Stimulated activated CD4-positive, alpha-beta T cell treated with anti-CD3 and anti-CD28 coated beads, Interleukin-1b, Interleukin-23, amount 100 ng/mL, for 1 hour (primary cell): Measurements from ENCODE around the gene DIPK1B.
A peak's percentile ranks its signal among the peaks of the same experiment; 100 is the strongest.
"Not testable (repeated sequence)": the region's sequence is repeated elsewhere in the genome, so short reads cannot be mapped to it uniquely, and the experiment has no call there.

Source experiments
- DNase-seq, 2 donors: peaks; one replicate each; pipeline ENCODE4 v3.0.0-alpha.2; 2020; ENCODE audit warnings: low read depth in 2 of 2

DIPK1B gene

DNA sequence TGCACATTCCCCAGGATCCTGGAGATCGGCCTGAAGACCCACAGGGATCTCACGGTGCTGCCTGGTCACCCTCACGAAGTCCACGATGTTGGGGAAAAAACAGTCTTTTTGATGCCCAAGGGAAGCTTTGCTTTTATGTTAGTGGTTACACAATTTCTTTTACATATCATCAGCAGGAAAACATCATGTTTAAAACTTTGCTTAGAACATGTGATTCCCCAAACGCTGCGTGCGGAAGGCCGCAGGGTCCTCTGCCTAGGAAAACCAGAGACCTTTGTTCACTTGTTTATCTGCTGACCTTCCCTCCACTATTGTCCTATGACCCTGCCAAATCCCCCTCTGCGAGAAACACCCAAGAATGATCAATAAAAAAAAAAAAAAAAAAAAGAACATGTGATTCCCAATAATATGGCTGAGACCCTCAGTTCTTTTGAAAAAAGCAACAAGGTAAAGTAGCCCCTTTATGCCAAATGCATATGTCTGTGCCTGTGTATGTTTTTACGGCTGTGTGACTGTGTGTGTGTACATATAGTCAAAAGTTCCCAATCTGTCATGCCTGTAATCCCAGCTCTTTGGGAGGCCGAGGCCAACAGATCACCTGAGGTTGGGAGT, 13.6 kb upstream of the DIPK1B start:
- no peak for DNase-seq

DNA sequence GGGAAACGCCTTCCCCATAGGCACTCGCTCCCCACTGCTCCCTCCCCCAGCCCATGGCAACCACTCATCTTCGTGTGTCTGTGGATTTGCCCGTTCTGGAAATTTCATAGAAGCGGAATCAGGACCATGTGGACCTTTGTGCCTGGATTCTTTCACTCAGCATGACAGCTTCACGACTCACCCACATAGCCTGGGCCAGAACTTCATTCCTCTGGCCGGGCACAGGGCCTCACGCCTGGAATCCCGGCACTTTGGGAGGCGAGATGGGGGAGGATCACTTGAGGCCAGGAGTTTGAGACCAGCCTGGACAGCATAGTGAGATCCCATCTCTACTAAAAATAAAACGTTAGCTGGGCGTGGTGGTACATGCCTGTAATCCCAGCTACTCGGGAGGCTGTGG, 12.1 kb upstream of the DIPK1B start:
- DNase-seq: no peak

DNA sequence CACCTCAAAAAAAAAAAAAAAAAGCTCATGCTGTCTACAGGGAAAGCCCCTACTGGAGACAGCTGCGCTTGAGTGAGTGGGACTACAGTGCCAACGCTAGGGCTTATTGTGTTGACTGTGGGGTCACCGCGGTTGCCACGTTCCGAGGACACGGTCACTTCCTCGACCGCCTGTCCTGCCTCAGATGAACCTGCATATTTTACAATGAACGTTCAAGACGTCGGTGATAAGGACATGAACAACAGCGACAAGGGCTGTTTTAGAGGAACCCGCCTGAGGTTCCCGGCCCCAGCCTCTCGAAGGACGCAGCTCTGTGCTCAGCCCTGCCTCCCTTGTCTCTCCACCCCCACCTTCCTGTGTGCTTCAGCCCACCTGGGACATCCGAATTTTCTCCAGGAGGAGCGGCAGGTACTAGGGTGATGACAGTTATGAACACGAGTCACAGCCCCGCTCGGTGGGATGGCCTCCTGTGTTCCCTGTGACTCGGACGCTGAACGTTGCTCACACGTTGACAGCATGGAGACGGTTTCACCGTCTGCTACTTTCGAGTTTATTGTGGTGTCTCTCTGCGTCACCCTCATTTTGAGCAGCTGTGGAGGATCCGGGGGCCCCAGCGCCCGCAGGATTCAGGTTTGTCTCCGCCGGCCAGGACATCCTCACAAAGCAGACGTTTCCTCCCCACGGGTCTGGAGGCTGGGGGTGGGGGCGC, 11.3 kb upstream of the DIPK1B start:
- peak in 1 of 2 donors; percentile 40 for DNase-seq

DNA sequence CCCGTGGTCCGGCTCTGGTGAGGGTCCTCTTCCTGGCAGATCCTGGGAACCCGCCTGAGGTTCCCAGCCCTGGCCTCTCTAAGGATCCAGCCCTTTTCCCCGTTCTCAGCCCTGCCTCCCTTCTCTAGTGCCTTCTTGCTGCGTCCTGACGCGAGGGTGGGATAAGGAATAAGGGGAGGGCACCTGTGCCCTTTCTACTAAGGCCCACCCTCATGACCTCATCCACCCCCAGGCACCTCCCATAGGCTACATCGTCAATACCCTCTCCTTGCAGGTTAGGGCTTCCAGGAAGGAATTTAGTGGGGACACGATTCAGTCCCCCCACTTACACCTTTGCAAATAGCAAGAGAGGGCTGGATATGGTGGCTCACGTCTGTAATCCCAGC, 10.7 kb upstream of the DIPK1B start:
- no peak for DNase-seq

DNA sequence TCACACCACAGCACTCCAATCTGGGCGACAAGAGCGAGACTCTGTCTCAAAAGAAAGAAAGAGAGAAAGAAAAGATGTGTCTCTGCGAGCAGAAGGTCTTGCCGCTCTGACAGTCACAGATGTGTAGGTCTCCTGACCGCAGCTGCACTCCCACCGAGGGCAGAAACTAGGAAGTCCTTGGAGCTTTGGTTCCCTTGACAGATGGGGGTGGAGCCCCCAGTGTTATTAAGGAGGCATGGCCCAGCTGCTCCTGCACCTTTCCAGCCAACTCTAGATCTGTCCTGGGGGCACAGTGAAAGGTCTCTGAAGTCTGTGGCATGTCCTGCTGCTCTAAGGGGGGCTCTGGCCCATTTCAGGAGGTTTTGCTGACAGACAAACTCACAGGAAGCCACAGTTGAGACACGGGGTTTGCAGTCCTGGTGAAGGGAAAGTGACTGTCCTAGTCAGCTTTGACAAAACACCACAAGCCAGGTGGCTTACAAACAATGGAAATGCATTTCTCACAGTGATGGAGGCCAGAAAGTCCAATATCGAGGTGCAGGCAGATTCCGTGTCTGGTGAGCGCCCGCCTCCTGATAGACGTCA, 9.0 kb upstream of the DIPK1B start:
- DNase-seq: no peak

DNA sequence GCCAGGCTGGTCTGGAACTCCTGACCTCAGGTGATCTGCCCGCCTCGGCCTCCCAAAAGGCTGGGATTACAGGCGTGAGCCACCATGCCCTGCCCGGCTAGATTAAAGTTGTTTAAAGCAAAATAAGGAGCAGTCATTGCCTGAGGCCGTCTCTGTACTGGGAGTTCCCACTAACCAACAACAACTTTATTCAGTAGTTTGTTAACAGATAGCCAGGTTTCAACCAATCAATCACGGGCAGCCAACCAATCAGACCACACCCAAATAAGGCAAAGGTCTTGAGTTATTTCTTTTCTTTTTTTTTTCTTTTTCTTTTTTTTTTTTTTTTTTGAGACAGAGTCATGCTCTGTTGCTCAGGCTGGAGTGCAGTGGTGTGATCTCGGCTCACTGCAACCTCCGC, 7.6 kb upstream of the DIPK1B start:
- DNase-seq: not testable (repeated sequence)

DNA sequence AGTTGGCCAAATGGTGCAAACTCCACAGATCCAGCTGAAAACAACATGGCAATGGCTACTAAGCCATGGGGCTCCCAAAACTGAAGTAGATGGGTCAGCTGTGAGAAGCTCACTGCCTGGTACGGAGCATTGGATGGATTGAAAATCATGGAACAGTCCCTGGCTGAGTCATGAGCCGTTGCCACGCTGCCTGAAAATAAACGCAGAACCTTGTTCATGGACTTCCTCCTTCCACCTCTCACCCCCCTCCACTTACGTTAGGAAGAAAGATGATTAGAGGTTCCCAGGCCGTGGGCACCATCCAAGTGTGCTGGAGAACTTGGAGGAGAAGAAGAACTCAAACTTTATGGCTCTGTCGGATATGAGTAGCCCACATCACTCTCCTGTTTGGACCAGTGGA, 6.8 kb upstream of the DIPK1B start:
- no peak for DNase-seq

DNA sequence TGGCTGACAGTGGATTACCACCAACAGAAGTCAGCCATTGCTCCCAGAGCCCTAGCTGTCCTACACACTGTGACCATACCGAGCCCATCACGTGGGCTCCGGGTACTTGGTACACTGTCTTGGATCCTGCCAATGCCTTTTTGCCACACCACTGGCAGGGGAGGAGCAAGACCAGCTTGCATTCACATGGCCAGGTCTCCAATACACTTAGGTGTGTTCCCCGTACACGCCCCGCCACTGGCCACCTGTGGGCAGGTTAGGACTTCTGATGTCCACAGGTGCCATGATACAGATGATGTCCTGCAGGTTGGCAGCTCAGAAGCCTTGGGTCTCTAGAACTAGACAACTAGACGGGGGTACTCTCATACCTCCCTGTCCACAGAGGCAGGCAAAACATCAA, 5.4 kb upstream of the DIPK1B start:
- DNase-seq: no peak

DNA sequence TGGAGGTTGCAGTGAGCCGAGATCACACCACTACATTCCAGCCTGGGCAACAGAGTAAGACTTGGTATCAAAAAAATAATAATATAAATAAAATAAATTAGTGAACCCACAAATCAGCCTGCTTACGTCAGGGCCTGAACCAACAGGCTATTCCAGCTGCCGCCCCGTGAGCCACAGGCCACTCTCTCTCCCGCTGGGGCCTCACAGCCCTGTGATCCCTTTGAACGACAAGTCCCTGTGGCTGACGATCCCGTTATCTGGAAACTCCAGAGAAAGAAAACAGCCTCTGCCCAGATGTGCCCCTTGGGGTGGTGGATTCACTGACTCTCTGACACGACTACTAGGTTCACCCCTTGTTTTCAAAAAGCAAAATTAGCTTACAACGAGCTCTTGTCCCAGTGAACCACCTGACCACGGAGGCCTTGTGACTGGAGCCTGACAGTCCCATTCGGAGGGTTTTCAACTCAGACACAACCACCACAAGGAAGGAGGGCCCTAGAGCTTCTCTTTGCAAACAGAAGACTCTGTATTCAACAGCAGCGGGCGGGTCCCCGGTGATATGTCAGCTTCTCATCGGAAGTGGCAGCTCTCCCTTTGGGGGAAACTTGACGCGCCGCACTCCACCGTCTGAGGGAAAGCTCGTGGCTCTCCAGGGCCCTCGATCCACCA, 4.4 kb upstream of the DIPK1B start:
- no peak for DNase-seq

DNA sequence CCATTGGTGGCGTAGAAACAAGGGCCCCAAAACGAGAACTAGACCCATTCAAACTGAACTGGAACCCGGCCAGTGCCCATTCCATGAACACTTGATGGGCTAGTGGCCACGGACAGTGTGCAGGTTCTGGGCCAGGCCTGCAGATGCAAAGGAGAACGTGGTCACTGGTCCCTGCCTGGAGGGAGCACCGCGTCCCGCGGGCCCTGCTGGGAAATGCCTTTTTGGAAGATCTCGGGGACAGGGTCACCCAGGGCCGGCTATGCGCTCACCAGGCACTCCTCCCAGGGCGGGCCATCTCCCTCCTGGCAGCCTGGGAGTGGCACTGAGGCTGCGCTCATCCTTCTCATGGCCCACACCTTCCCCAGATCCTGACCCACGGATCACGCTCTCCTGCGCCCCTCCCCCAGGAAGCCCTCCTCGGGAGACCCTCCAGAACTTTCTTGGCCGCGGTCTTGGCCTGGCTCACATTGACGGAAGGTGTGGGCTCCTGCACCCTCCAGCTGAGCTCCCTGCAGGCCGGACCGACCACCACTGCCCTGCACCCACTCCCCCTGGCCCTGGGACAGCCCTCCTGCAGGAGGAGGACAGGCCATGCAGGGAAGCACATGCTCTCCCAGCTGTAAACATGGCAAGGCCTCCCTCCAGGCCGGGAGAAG, 2.8 kb upstream of the DIPK1B start:
- no peak for DNase-seq

DNA sequence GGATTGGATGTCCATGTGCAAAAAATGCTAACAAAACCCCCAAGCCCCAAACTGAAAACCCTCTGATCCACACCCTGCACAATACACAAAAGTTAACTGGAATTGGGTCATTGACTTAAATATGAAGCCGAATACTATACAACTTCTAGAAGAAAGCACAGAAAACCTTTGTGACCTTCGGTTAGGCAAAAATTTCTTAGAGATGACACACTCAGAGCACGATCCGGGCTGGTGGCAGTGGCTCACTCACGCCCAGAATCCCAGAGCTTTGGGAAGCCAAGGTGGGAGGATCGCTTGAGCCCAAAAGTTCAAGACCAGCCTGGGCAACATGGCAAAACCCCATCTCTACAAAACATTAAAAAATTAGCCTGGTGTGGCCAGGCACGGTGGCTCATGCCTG, 1.8 kb upstream of the DIPK1B start:
- DNase-seq: no peak

DNA sequence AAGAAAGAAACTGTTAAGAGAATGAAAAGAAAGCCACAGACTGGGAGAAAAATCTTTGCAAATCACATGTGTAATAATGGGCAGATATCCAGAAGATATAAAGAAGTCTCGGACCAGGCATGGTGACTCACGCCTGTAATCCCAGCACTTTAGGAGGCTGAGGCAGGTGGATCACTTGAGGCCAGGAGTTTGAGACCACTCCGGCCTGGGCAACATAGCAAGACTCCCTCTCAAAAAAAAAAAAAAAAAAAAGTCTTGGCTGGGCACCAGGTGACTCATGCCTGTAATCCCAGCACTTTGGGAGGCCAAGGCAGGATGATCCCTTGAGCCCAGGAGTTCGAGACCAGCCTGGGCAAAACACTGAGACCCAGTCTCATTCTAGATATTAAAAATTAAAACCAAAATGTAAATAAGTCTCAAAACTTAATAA, 1.1 kb upstream of the DIPK1B start:
- DNase-seq: not testable (repeated sequence)

DNA sequence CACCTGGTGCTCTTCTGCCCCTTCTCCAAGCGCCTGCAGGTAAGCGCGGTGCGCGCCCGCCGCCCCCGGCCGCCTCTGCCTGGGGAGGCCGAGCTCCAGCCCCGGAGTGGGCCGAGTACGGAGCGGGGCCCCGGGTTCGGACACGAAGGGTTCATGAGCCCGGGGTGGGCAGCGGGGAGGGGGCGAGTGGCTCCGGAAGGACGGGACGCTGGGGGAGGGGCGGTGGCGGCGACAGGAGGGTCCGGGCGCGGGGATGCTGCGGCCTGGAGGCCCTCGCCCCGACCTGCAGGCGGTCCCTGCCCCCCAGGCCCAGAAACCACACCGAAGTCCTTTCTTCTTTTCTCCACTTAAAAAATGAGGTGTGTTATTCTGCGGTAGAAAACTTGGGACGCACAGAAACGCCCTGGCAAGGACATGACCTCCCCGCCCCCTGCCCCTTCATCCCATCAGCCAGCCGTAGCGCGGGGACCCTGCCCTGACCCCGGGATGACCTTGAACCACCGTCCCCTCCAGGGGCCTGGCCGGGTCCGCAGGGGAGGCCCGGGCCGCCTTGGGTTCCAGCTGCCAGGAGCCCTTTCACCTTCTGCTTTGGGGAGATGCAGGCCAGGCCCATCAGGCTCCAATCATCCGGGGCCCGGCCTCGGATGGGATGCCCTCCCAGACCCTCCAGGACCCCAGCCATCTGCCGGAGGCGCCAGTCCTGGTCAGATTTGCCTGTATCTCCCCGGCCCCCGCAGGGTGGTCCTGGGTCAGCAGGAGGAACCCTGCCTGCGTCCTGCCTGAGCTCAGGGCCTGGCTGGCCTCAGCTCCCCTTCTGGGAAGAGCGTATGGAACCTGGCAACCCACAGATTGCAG, 545 bp downstream of the DIPK1B start:
- no peak for DNase-seq

DNA sequence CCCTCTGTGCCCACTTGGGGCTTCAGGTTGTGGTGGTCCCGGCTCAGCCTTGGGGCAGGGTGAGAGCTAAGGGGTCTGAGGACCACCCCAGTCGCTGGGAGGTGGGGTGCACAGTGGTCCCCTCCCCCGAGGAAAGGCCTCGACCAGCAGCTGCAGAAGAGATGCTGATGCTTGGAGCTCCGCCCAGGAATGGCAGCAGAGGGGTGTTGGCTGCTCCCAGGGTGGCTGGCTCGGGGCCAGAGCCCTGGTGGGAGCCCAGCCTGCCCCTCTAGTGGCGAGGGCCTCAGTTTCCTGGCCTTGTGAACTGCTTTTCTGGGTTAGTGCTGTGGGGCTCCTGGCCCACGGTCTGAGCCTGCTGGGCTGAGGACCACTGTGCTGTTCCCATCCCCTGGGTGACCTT, 1.2 kb downstream of the DIPK1B start:
- DNase-seq: no peak

DNA sequence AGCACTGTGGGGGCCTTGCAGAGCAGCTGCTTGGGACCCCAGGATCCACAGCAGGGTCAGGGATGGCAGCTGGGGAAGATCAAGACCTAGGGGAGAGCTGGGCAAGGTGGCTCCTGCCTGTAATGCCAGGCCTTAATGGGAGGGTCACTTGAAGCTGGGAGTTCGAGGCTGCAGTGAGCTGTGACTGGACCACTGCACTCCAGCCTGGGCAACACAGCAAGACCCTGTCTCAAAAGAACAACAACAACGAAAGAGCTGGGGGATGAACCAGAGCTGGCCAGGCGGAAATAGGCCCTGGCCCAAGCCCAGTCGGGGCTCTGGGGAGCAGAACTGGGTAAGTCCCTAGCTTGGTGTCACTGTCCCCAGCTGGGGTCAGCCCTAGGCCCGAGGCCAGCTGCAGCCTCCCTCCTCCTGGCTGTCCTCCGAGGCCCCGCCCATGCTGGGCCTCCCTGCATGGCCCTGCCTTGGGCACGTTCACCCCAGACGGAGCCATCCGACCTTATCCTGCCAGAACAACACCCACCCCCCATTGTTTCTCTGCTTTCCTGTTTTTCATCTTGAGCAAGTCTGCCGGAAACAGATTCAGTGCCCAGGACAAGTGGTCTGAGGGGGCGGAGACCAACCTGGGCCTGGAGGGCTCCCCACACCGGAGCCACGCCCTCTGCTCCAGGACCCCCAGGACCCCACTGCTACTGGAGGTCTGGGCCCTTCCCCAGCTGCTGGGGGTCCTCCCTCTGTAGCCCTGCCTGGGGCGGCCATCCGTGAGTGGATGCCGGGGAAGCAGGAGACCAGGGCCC, 1.9 kb downstream of the DIPK1B start:
- no peak for DNase-seq

DNA sequence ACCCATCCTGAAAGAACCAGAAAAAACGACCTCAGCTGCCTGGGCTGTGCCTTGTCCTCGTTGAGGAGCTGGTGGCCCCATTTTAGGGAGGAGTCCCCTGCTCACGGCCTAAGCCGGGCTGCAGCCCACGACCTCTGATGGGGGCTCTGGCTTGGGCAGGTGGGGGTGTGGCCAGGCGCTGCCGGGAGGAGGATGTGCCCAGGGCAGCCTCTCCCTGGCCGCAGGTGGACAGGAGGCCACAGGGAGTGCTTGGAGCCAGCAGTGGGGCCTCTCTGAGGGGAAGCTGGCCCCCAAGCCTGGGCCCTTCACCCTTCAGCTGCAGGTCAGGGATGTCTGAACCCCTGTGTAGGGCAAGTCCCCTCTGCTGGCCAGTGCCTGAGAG, 2.5 kb downstream of the DIPK1B start:
- DNase-seq: no peak

DNA sequence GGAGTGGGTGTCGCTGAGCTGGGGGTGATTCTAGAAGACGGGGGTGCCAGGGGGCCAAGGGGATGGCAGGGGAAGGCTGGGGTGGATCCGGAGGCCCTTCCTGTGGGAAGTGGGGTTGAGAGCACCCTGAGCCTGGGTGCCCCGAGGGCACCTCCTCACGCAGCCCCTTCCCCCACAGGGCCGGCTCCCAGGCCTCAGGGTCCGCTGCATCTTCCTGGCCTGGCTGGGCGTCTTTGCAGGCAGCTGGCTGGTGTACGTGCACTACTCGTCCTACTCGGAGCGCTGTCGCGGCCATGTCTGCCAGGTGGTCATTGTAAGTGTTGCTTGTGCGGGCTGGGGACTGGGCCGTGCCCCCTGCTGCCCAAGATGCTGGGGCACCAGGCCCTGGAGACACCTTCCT, 5.0 kb downstream of the DIPK1B start:
- no peak for DNase-seq

DNA sequence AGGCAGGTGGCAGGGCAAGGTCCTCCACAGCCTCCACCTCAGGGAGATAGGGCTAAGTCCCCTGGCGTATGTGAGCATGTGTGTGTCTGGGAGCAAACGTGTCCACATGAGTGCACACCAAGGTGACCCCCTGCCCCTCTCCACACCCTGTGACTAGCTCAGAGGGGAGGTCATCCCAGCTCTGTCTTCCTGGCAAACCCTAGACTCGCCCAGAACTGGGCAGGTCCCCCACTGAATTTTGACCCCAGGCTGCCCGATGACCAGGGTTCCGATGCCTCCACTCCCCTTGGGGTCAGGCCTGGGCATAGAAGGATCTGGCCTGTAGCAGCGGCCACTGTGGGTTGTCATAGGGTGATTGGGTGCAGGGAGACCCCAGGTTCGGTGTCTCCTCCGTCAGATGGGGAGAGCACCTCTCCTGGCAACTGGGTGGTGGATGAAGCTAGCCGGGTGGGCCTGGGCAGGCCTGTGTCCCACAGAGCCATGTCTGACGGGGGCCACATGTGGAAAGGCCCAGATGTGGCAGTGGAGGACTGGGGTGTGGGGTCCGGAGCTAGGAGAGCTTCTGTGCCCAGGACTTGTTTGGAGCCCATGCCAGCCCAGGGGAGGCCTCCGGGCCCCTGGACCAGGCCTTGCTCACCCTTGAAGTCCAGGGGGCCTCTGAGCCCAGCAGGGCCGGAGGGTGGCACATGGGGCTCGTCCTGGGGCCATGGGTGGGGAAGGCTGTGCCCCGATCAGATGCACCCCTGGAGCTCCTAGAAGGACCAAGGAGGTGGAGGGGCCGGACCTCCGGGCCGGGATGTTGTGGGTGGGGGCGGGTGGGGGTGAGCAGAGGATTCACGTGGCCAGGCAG, 6.2 kb downstream of the DIPK1B start:
- no peak for DNase-seq

DNA sequence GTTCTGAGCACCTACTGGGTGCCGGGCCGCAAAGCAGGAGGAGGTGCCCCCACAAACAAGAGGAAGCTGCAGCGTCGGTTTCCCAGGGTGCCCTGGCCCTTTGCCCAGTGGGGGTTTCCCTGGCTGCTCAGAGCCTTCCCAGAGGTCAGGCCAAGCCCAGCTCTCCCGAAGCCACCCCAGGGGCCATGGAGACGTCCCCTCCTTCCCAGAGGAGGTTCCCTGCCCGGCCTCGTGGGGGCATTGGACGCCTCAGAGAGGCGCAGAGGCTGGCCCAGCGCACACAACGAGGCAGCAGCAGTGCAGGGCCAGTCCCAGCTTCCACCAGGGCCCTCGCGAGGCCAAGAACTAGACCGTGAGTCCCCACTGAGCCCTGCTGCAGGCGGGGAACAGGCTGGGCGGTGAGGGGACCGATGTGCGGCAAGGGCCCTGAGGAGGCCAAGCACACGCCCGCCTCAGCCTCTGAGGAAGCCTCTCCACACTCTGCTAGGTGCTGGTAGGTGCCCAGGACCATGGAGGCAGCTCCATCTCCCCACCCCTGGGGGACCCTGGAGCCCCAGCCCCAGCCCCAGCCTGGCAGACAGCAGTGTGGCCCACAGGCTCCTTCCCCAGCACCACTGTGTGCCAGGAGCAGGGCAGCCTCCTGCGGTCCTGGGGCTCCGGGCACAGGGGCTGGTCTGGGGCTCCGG, 7.0 kb downstream of the DIPK1B start:
- no peak for DNase-seq
